Endothelial cell of umbilical vein (primary cell): ENCODE measurements around the gene ANO7. TPM values are rescaled to one million over a fixed set of nuclear protein-coding genes. Genes with fewer than 3 reads are reported as not detected.

Experiments used
- BruUV-seq: library from RNA; stranded (reverse); fragments of 400-500 nt; replicated peaks from 2 replicates; lab custom pipeline; 2021; lab: Mats Ljungman, UMichigan
- CTCF ChIA-PET: fragments of 300-600, 350-600 bp; sonication (Branson Sonifier 250); formaldehyde crosslinking; loops from one replicate; lab custom pipeline; 2021; ENCODE audit warnings: antibody characterized with exemption, inconsistent platforms; lab: Charles Lee
- POLR2A ChIA-PET: fragments of 300-600, 350-600 bp; sonication (Branson Sonifier 250); formaldehyde crosslinking; loops from one replicate; lab custom pipeline; 2021; ENCODE audit warnings: antibody characterized with exemption, inconsistent platforms; lab: Charles Lee
- DNase-seq: peaks from one replicate; pipeline ENCODE4 v3.0.0-alpha.2; 2011; ENCODE audit warnings: low read depth, low spot score
- FAIRE-seq: peaks from 2 replicates; lab custom pipeline; 2011; peaks lifted over from hg19 to GRCh38; lab: Jason Lieb, UNC
- H2AFZ ChIP-seq: 2 replicates; pipeline ENCODE4 v1.6.0; 2012; ENCODE audit warnings: low read depth, low read length, control low read depth, inconsistent platforms
- H3K27ac ChIP-seq: 2 replicates; pipeline ENCODE4 v1.5.1; 2011; ENCODE audit warnings: low read depth, mild to moderate bottlenecking, control low read depth, low read length, moderate library complexity; ENCODE audit not compliant: insufficient read depth
- H3K27me3 ChIP-seq, 2 experiments: 2 replicates each; pipeline versions ENCODE4 v1.6.0 to v1.6.1; 2011; ENCODE audit warnings: low read length in 2 of 2, mixed read lengths in 1 of 2; ENCODE audit not compliant: control insufficient read depth in 2 of 2, insufficient read depth in 2 of 2
- H3K36me3 ChIP-seq, 2 experiments: 2 replicates in 1 of 2; 3 replicates in 1 of 2; pipeline ENCODE4 v1.5.1; 2011; ENCODE audit warnings: low read length in 2 of 2, mild to moderate bottlenecking in 1 of 2, moderate library complexity in 1 of 2; ENCODE audit not compliant: control insufficient read depth in 2 of 2, insufficient read depth in 2 of 2; ENCODE audit errors: extremely low read depth in 1 of 2
- H3K4me1 ChIP-seq: 3 replicates; pipeline ENCODE4 v1.5.1; 2011; ENCODE audit warnings: mild to moderate bottlenecking, low read length; ENCODE audit not compliant: control insufficient read depth, insufficient read depth; ENCODE audit errors: extremely low read depth
- H3K4me2 ChIP-seq: 2 replicates; pipeline ENCODE4 v1.6.1; 2011; ENCODE audit warnings: low read length, control low read depth, mixed read lengths; ENCODE audit not compliant: insufficient read depth
- H3K4me3 ChIP-seq, 3 experiments: fragments of 200-600 bp in 1 of 3; sonication (generic), shearing (Covaris generic) in 1 of 3; replicated peaks in 1 of 3; 2 replicates each; pipeline ENCODE4 v1.5.1; 2011 to 2016; ENCODE audit warnings: control low read depth in 3 of 3, low read length in 3 of 3, mild to moderate bottlenecking in 2 of 3, inconsistent platforms in 1 of 3, low read depth in 1 of 3, moderate library complexity in 1 of 3; ENCODE audit not compliant: insufficient read depth in 1 of 3
- H3K79me2 ChIP-seq: 2 replicates; pipeline ENCODE4 v1.6.0; 2012; ENCODE audit warnings: low read length, inconsistent platforms; ENCODE audit not compliant: control insufficient read depth, insufficient read depth
- H3K9ac ChIP-seq: replicated peaks from 2 replicates; pipeline ENCODE3; 2011; ENCODE audit warnings: low read length, control low read depth; ENCODE audit not compliant: insufficient read depth; ENCODE audit errors: extremely low read depth
- H3K9me1 ChIP-seq: replicated peaks from 3 replicates; pipeline ENCODE4 v1.6.0; 2011; ENCODE audit warnings: mild to moderate bottlenecking, low read length; ENCODE audit not compliant: control insufficient read depth, insufficient read depth; ENCODE audit errors: extremely low read depth
- H3K9me3 ChIP-seq: replicated peaks from 2 replicates; pipeline ENCODE4 v1.5.1; 2012; ENCODE audit warnings: low read length, inconsistent platforms; ENCODE audit not compliant: control insufficient read depth, insufficient read depth
- H4K20me1 ChIP-seq: replicated peaks from 2 replicates; pipeline ENCODE3; 2011; ENCODE audit warnings: mild to moderate bottlenecking, low read length; ENCODE audit not compliant: control insufficient read depth, insufficient read depth; ENCODE audit errors: extremely low read depth
- EZH2 ChIP-seq: IDR thresholded peaks from 2 replicates; pipeline ENCODE4 v1.6.1; 2012; ENCODE audit warnings: borderline replicate concordance, low read depth, mild to moderate bottlenecking, moderate library complexity, low read length, inconsistent platforms; ENCODE audit not compliant: severe bottlenecking
- FOS ChIP-seq: IDR thresholded peaks from 2 replicates; pipeline ENCODE4 v1.6.1; 2011; ENCODE audit warnings: mild to moderate bottlenecking, low read length, moderate library complexity, borderline replicate concordance; ENCODE audit not compliant: insufficient read depth
- GATA2 ChIP-seq: IDR thresholded peaks from 2 replicates; pipeline ENCODE4 v1.7.0; 2011; ENCODE audit warnings: low read depth, mild to moderate bottlenecking, moderate library complexity, mixed read lengths, low read length; ENCODE audit not compliant: insufficient read length, insufficient read depth
- JUN ChIP-seq: IDR thresholded peaks from 2 replicates; pipeline ENCODE4 v1.6.1; 2011; ENCODE audit warnings: borderline replicate concordance, low read depth; ENCODE audit not compliant: insufficient read length, insufficient read depth
- MYC ChIP-seq: IDR thresholded peaks from one replicate; pipeline ENCODE4 v1.6.1; 2011; ENCODE audit warnings: mild to moderate bottlenecking, low read depth, low read length
- POLR2A ChIP-seq: IDR thresholded peaks from 2 replicates; pipeline ENCODE4 v1.6.1; 2012; ENCODE audit warnings: low read depth, mild to moderate bottlenecking, control low read depth, low read length
- POLR2AphosphoS5 ChIP-seq: IDR thresholded peaks from 2 replicates; pipeline ENCODE4 v1.6.1; 2012; ENCODE audit warnings: low read depth, mild to moderate bottlenecking, control low read depth, low read length, moderate library complexity; ENCODE audit not compliant: insufficient read depth
- dilution Hi-C: fragments of 300-500 bp; cut with MboI; formaldehyde crosslinking; loops from one replicate; pipeline ENCODE4 v1.15.0; 2019; ENCODE audit warnings: low sequenced_read_pairs; ENCODE audit not compliant: extremely low pct_ligation_motif_present
- intact Hi-C: fragments of 100-400 bp; cut with micrococcal nuclease; formaldehyde crosslinking; loops from one replicate; pipeline ENCODE4 v1.10.0; 2022
- polyA plus RNA-seq, 4 experiments: library from polyadenylated mRNA; depleted of rRNA in 3 of 4; stranded (reverse) in 3 of 4; unstranded in 1 of 4; fragments of >200 nt; gene quantifications; 2 replicates each; pipeline versions ENCODE4 v1.2.1 to v1.2.3, GENCODE V29; 2011 to 2012; ENCODE audit warnings: missing spikeins in 1 of 4
- total RNA-seq: library from RNA; stranded (reverse); gene quantifications from 2 replicates; pipeline ENCODE4 v1.2.3, GENCODE V29; 2021
- TF ChIP-seq, protein P1 (sequence below): IDR thresholded peaks from 2 replicates; pipeline ENCODE4 v1.6.1; 2011; ENCODE audit not compliant: insufficient read depth, insufficient read length
- TF ChIP-seq, protein P2 (sequence below), 2 donors: IDR thresholded peaks; 1 replicate in 1 of 2; 2 replicates in 1 of 2; pipeline ENCODE4 v1.5.1; 2011; ENCODE audit warnings: low read length in 2 of 2, mild to moderate bottlenecking in 2 of 2, moderate library complexity in 2 of 2, control low read depth in 1 of 2, inconsistent platforms in 1 of 2, low read depth in 1 of 2; ENCODE audit not compliant: insufficient read depth in 1 of 2; ENCODE audit errors: extremely low read depth in 1 of 2

ANO7 gene
- total and polyA plus RNA-seq, 2 donors (not counting 3 experiments of a cell fraction or from before 2014, with no cell fraction given) = 0.81 to 2.5 TPM

DNA sequence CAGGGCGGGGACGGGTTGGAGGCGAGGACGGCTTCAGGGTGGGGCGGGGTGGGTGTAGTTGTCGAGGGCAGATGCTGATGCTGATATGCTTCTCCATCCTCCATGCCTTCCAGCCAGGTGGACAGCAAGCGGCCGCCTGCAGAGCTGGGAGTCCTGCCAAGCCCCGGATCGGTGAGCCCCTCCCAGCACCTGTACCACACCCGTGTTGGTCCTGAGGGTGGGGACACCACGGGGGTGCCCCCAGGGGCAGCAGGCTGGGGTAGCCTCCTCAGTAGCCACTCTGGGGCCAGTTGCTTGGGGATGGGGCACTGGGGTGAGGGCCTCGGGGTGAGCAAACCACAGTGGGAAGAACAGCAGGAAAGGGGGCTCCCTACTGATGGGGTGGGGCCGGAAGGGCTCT is 2.6 kb downstream of the ANO7 start:
- Histone ChIP-seq H3K9me3 (no peaks in the 10 kb centered on the region), H3K27ac (no peak overlapping the region), H3K27me3 (no peaks in the 10 kb centered on the region), H3K9me1 (no peaks in the 10 kb centered on the region), H3K36me3 (no peaks in the 10 kb centered on the region), H4K20me1 (no peaks in the 10 kb centered on the region), H3K4me1 (no peaks in the 10 kb centered on the region), H3K9ac (no peak overlapping the region), H2AFZ (no peak overlapping the region), H3K79me2 (no peaks in the 10 kb centered on the region), H3K4me3 (no peak overlapping the region), H3K4me2 (no peak overlapping the region)
- dilution Hi-C loops = no loop called here
- no TSS peak for BruUV-seq
- DNase-seq (no peak), FAIRE-seq (no peak)
- POLR2A ChIA-PET = no interaction called here
- TF ChIP-seq MYC = no peak
- TF ChIP-seq EZH2 = no peak
- TF ChIP-seq GATA2 = no peak
- TF ChIP-seq POLR2AphosphoS5 = no peak
- TF ChIP-seq FOS = no peak
- TF ChIP-seq JUN = no peak
- TF ChIP-seq, protein P1, sequence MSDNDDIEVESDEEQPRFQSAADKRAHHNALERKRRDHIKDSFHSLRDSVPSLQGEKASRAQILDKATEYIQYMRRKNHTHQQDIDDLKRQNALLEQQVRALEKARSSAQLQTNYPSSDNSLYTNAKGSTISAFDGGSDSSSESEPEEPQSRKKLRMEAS = no peak
- CTCF ChIA-PET = no interaction called here
- intact Hi-C loops = no loop called here

DNA sequence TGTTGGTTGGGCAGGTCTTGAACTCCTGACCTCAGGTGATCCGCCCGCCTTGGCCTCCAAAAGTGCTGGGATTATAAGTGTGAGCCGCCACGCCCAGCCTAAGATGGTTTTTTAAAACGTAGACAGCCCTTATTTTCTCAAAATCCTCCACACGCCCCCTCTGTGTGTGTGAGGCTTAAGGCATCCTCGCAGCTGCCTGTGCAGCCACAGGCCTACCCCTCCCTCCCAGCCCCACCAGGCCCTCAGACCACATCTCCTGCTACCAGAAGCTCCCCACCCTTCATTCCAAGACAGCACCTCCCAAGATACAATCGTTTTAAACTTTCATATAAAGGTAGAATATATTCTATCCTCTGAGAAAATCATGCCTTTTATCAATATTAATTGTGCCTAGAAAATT is 4.8 kb downstream of the ANO7 start:
- H3K4me1 ChIP-seq = no peaks in the 10 kb centered on the region
- no TSS peak for BruUV-seq
- H3K4me3 ChIP-seq = no peak overlapping the region
- H3K9me3 ChIP-seq = no peaks in the 10 kb centered on the region
- ChIA-PET POLR2A (no interaction called here), CTCF (no interaction called here)
- TF ChIP-seq MYC = no peak
- no peak for TF ChIP-seq GATA2
- no peak for TF ChIP-seq FOS
- TF ChIP-seq, protein P1 = no peak
- no peak for TF ChIP-seq POLR2AphosphoS5
- TF ChIP-seq, protein P2, sequence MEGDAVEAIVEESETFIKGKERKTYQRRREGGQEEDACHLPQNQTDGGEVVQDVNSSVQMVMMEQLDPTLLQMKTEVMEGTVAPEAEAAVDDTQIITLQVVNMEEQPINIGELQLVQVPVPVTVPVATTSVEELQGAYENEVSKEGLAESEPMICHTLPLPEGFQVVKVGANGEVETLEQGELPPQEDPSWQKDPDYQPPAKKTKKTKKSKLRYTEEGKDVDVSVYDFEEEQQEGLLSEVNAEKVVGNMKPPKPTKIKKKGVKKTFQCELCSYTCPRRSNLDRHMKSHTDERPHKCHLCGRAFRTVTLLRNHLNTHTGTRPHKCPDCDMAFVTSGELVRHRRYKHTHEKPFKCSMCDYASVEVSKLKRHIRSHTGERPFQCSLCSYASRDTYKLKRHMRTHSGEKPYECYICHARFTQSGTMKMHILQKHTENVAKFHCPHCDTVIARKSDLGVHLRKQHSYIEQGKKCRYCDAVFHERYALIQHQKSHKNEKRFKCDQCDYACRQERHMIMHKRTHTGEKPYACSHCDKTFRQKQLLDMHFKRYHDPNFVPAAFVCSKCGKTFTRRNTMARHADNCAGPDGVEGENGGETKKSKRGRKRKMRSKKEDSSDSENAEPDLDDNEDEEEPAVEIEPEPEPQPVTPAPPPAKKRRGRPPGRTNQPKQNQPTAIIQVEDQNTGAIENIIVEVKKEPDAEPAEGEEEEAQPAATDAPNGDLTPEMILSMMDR (IDR thresholded peaks at IDR 0.05; ENCODE audit: extremely low read depth in 1 of 2, insufficient read depth in 1 of 2, low read depth in 1 of 2, low read length in 2 of 2) = no peak
- no peak for TF ChIP-seq POLR2A
- no peak for TF ChIP-seq EZH2
- TF ChIP-seq JUN = no peak
- H3K36me3 ChIP-seq = no peaks in the 10 kb centered on the region
- no peak overlapping the region for H3K27ac ChIP-seq
- no peak overlapping the region for H2AFZ ChIP-seq
- no peaks in the 10 kb centered on the region for H3K9me1 ChIP-seq
- H3K79me2 ChIP-seq = no peaks in the 10 kb centered on the region
- H3K27me3 ChIP-seq = no peaks in the 10 kb centered on the region
- DNase-seq = no peak
- intact Hi-C loops (no loop called here), dilution Hi-C loops (no loop called here)
- no peak overlapping the region for H3K9ac ChIP-seq
- H4K20me1 ChIP-seq = no peaks in the 10 kb centered on the region
- H3K4me2 ChIP-seq = no peak overlapping the region
- no peak for FAIRE-seq
